T-cell (primary cell): ENCODE results near the gene FAM53B. TPM values are rescaled to one million over a fixed set of nuclear protein-coding genes. Genes with fewer than 3 reads are reported as not detected.
"Not testable (repeated sequence)": the region's sequence is repeated elsewhere in the genome, so short reads cannot be mapped to it uniquely, and the experiment has no call there.

Experiments
- ATAC-seq, 4 experiments: fragments of 200-7000 bp in 3 of 4; fragments of 150-1000 bp in 1 of 4; cut with Tn5 transposase; replicated peaks in 1 of 4; 1 replicate in 3 of 4; 2 replicates in 1 of 4; pipeline ENCODE4 v1.10.0; 2021; ENCODE audit warnings: moderate library complexity in 3 of 4, mild to moderate bottlenecking in 2 of 4, moderate number of reproducible peaks in 1 of 4
- CTCF ChIA-PET, 2 donors: fragments of 300-600 bp; sonication (Branson Sonifier 250); formaldehyde crosslinking; loops; one replicate each; lab custom pipeline; 2022; ENCODE audit warnings: antibody characterized with exemption in 2 of 2; lab: Charles Lee
- POLR2A ChIA-PET, 2 donors: fragments of 300-600 bp; sonication (Branson Sonifier 250); formaldehyde crosslinking; loops; one replicate each; lab custom pipeline; 2022; ENCODE audit warnings: antibody characterized with exemption in 2 of 2; lab: Charles Lee
- DNase-seq, 35 experiments: peaks; one replicate each; pipeline versions ENCODE4 v3.0.0 to v3.0.0-alpha.2; 2013 to 2023
- H3K27ac ChIP-seq: one replicate; pipeline ENCODE4 v1.5.1; 2013; ENCODE audit warnings: low read length
- H3K27me3 ChIP-seq, 2 experiments: replicated peaks in 1 of 2; 1 replicate in 1 of 2; 2 replicates in 1 of 2; pipeline versions ENCODE4 v1.6.1 to v1.7.0; 2013; ENCODE audit warnings: low read length in 1 of 2, mixed read lengths in 1 of 2; ENCODE audit not compliant: control insufficient read depth in 2 of 2, insufficient read depth in 2 of 2; ENCODE audit errors: extremely low read depth in 1 of 2
- H3K36me3 ChIP-seq, 2 donors: 1 replicate in 1 of 2; 2 replicates in 1 of 2; pipeline versions ENCODE4 v1.6.1 to v1.7.0; 2013; ENCODE audit warnings: low read length in 1 of 2; ENCODE audit not compliant: control insufficient read depth in 2 of 2, insufficient read depth in 1 of 2; ENCODE audit errors: extremely low read depth in 1 of 2
- H3K4me1 ChIP-seq, 2 experiments: 1 replicate in 1 of 2; 2 replicates in 1 of 2; pipeline versions ENCODE4 v1.6.1 to v1.7.0; 2013; ENCODE audit warnings: low read length in 2 of 2, mixed read lengths in 1 of 2; ENCODE audit not compliant: insufficient read depth in 2 of 2, control insufficient read depth in 1 of 2; ENCODE audit errors: extremely low read depth in 1 of 2
- H3K4me3 ChIP-seq, 2 donors: 1 replicate in 1 of 2; 2 replicates in 1 of 2; pipeline versions ENCODE4 v1.5.1 to v1.7.0; 2013; ENCODE audit warnings: mild to moderate bottlenecking in 2 of 2, low read length in 1 of 2, moderate library complexity in 1 of 2; ENCODE audit not compliant: control insufficient read depth in 1 of 2; ENCODE audit errors: extremely low read depth in 1 of 2
- H3K9me3 ChIP-seq: 2 replicates; pipeline ENCODE4 v1.7.0; 2013
- H3K27ac Mint-ChIP-seq, 2 donors: one replicate each; pipeline ENCODE4 v1.8.0; 2020 to 2021; ENCODE audit warnings: mild to moderate bottlenecking in 2 of 2, mixed read lengths in 2 of 2
- H3K27me3 Mint-ChIP-seq, 2 donors: one replicate each; pipeline ENCODE4 v1.8.0; 2021 to 2022; ENCODE audit warnings: mixed read lengths in 2 of 2
- H3K36me3 Mint-ChIP-seq: one replicate; pipeline ENCODE4 v1.8.0; 2021; ENCODE audit warnings: mixed read lengths
- H3K4me1 Mint-ChIP-seq, 3 donors: one replicate each; pipeline ENCODE4 v1.8.0; 2020 to 2022; ENCODE audit warnings: mixed read lengths in 3 of 3, mild to moderate bottlenecking in 1 of 3
- H3K4me3 Mint-ChIP-seq, 3 donors: one replicate each; pipeline ENCODE4 v1.8.0; 2020 to 2022; ENCODE audit warnings: mild to moderate bottlenecking in 3 of 3, mixed read lengths in 3 of 3, moderate library complexity in 3 of 3
- H3K9me3 Mint-ChIP-seq, 3 donors: one replicate each; pipeline ENCODE4 v1.8.0; 2020 to 2022; ENCODE audit warnings: mixed read lengths in 3 of 3
- WGBS: methylation state at CpG from one replicate; pipeline ENCODE4 v1.1.5; 2013; ENCODE audit warnings: missing lambda C conversion rate; ENCODE audit not compliant: insufficient coverage; 5-methylcytosine and 5-hydroxymethylcytosine counted together
- total RNA-seq, 35 experiments: library from RNA in 6 of 35; stranded (reverse) in 6 of 35; fragments of 120-200 nt in 1 of 35; gene quantifications; one replicate each; pipeline versions ENCODE4 v1.2.1 to v1.2.4 and lab custom pipeline; 2013 to 2026

FAM53B gene
- total RNA-seq (10 to 100 TPM; 39.3 to 86.5 (median 52.3) TPM), total RNA-seq (lab: John Stamatoyannopoulos, UW) (19.6 to 157 (median 71.8) reads per million in 29 experiments)
- total RNA-seq (2013) = 63.0 TPM

GRCh38 chr10:124744102-124745050 lies at the start of gene FAM53B:
TSS of gene FAM53B (minus strand) at chr10:124744378. CDS start at chr10:124706713, 37,665 bp downstream.
- ChIA-PET CTCF (interaction anchor here (0.6 to 4.9 kb wide), 20 partner anchors 10 to 750 kb away, joined by 3 to 87 read pairs (median 5); partner anchors contain the start of genes ABRAXAS2 (in 1 of the 2) and LHPP (in 1 of the 2)), POLR2A (interaction anchor here in 1 of 2 donors (0.7 kb wide), 1 partner anchor 21 kb away, joined by 5 read pairs; no protein-coding TSS in a partner anchor)
- under 1% methylated on average over 99 of the region's 100 CpGs for WGBS
- H3K27ac Mint-ChIP-seq = peak within 1 kb of the TSS; percentile 92 to 97
- ATAC-seq (peak; percentile 79 to 85 (median 82)), DNase-seq (peak; percentile 61 to 90 (median 77))
- Histone ChIP-seq H3K36me3 (peaks cover 0 to 2% of the 10 kb centered on the region in 2 donors), H3K27me3 (no peaks in the 10 kb centered on the region), H3K4me3 (peak within 1 kb of the TSS; percentile 79 to 88), H3K4me1 (peaks cover 29 to 38% of the 10 kb centered on the region in 2 experiments), H3K9me3 (no peaks in the 10 kb centered on the region), H3K27ac (peak within 1 kb of the TSS; percentile 83)
- H3K9me3 Mint-ChIP-seq = no peaks in the 10 kb centered on the region
- H3K27me3 Mint-ChIP-seq = no peaks in the 10 kb centered on the region
- H3K4me1 Mint-ChIP-seq = peaks cover 50 to 53% (median 51%) of the 10 kb centered on the region in 3 donors
- H3K4me3 Mint-ChIP-seq = peak within 1 kb of the TSS; percentile 89 to 99 (median 95)
- H3K36me3 Mint-ChIP-seq = no peaks in the 10 kb centered on the region

- DNase-seq (no peak), ATAC-seq (no peak)
- peaks cover 7 to 21% of the 10 kb centered on the region in 2 experiments for H3K4me1 ChIP-seq
- H3K4me1 Mint-ChIP-seq = peaks cover 21 to 25% (median 24%) of the 10 kb centered on the region in 3 donors
- H3K4me3 Mint-ChIP-seq = peak overlapping the region; percentile 95 to 99 (median 98)
- H3K4me3 ChIP-seq = peak overlapping the region in 1 of 2 donors; percentile 94
- H3K36me3 ChIP-seq = peaks cover 0 to 5% of the 10 kb centered on the region in 2 donors
- H3K27me3 ChIP-seq = peaks cover 0 to under 1% of the 10 kb centered on the region in 2 experiments
- H3K9me3 ChIP-seq = no peaks in the 10 kb centered on the region
- peaks cover 4% of the 10 kb centered on the region for H3K36me3 Mint-ChIP-seq
- H3K27ac Mint-ChIP-seq = peak overlapping the region; percentile 84 to 97
- H3K9me3 Mint-ChIP-seq = no peaks in the 10 kb centered on the region
- ChIA-PET POLR2A (no interaction called here), CTCF (no interaction called here)
- WGBS = 84% methylated on average over 7 of the region's 11 CpGs
- no peak overlapping the region for H3K27ac ChIP-seq
- H3K27me3 Mint-ChIP-seq = peaks cover 0 to 3% of the 10 kb centered on the region in 2 donors
These were observed 48.8 kb upstream of the FAM53B start for GRCh38 chr10:124792998-124793352.

- peaks cover 4% of the 10 kb centered on the region for H3K36me3 Mint-ChIP-seq
- ChIA-PET POLR2A (interaction anchor here in 1 of 2 donors (0.6 kb wide), 1 partner anchor 10 kb away, joined by 4 read pairs; the partner anchor contains the start of gene ABRAXAS2), CTCF (interaction anchor here in 1 of 2 donors (0.6 to 0.8 kb wide), 6 partner anchors 10 to 1212 kb away, joined by 3 to 6 read pairs (median 4); partner anchors contain the start of gene ABRAXAS2)
- H3K9me3 Mint-ChIP-seq = no peaks in the 10 kb centered on the region
- Histone ChIP-seq H3K27me3 (no peaks in the 10 kb centered on the region), H3K4me3 (peak within 1 kb of the TSS; percentile 71 to 94), H3K36me3 (peaks cover 0 to 11% of the 10 kb centered on the region in 2 donors), H3K9me3 (no peaks in the 10 kb centered on the region), H3K4me1 (peaks cover 7 to 21% of the 10 kb centered on the region in 2 experiments), H3K27ac (peak within 1 kb of the TSS; percentile 74)
- ATAC-seq = peak; percentile 96 to 99 (median 98)
- DNase-seq = peak; percentile 56 to 87 (median 73)
- peak within 1 kb of the TSS; percentile 95 to 99 (median 98) for H3K4me3 Mint-ChIP-seq
- under 1% methylated on average over 72 of the region's 79 CpGs for WGBS
- peaks cover 0 to 3% of the 10 kb centered on the region in 2 donors for H3K27me3 Mint-ChIP-seq
- H3K27ac Mint-ChIP-seq = peak within 1 kb of the TSS; percentile 97 to 98
- peaks cover 21 to 25% (median 24%) of the 10 kb centered on the region in 3 donors for H3K4me1 Mint-ChIP-seq
These were observed 47.6 kb upstream of the FAM53B start, which contains the start of gene EEF1AKMT2 for GRCh38 chr10:124791547-124792348. TSS of gene EEF1AKMT2 (minus strand) at chr10:124791887. CDS start at chr10:124791833, 54 bp downstream.

GRCh38 chr10:124782900-124783299 lies 38.7 kb upstream of the FAM53B start:
- H3K27me3 Mint-ChIP-seq, H3K27me3 ChIP-seq, H3K4me1 ChIP-seq, H3K4me1 Mint-ChIP-seq, H3K27ac ChIP-seq, ATAC-seq, POLR2A ChIA-PET, H3K27ac Mint-ChIP-seq, H3K4me3 ChIP-seq, CTCF ChIA-PET, H3K9me3 ChIP-seq, H3K9me3 Mint-ChIP-seq, DNase-seq, H3K4me3 Mint-ChIP-seq: not testable (repeated sequence)
- 100% methylated on average over 1 of the region's 1 CpG for whole genome bisulfite sequencing
- H3K36me3 Mint-ChIP-seq = peaks cover 27% of the 10 kb centered on the region
- H3K36me3 ChIP-seq = peaks cover 4 to 17% of the 10 kb centered on the region in 2 donors

GRCh38 chr10:124768791-124769190 lies 24.6 kb upstream of the FAM53B start:
- WGBS = 100% methylated on average over 1 of the region's 2 CpGs
- H3K4me3 Mint-ChIP-seq = no peak overlapping the region
- no peaks in the 10 kb centered on the region for H3K9me3 Mint-ChIP-seq
- H3K27me3 Mint-ChIP-seq = no peaks in the 10 kb centered on the region
- H3K36me3 Mint-ChIP-seq = peaks cover 52% of the 10 kb centered on the region
- Histone ChIP-seq H3K4me3 (no peak overlapping the region), H3K4me1 (no peaks in the 10 kb centered on the region), H3K27me3 (no peaks in the 10 kb centered on the region), H3K27ac (no peak overlapping the region), H3K9me3 (no peaks in the 10 kb centered on the region), H3K36me3 (peaks cover 17 to 25% of the 10 kb centered on the region in 2 donors)
- DNase-seq (no peak), ATAC-seq (no peak)
- ChIA-PET CTCF (interaction anchor here in 1 of 2 donors (0.7 kb wide), 1 partner anchor 21 kb away, joined by 3 read pairs; no protein-coding TSS in a partner anchor), POLR2A (no interaction called here)
- H3K4me1 Mint-ChIP-seq = no peaks in the 10 kb centered on the region
- H3K27ac Mint-ChIP-seq = no peak overlapping the region
